Lower leg skin (tissue), 3 donors: ENCODE measurements around the gene IL6R.

Experiments used
- CTCF ChIP-seq, 3 donors: fragments of 450-650 bp; IDR thresholded peaks; one replicate each; pipeline ENCODE4 v1.5.1; 2016; ENCODE audit warnings: antibody characterized with exemption in 3 of 3, mild to moderate bottlenecking in 3 of 3, moderate library complexity in 2 of 3
- POLR2A ChIP-seq, 2 donors: fragments of 450-650 bp; IDR thresholded peaks; one replicate each; pipeline ENCODE4 v1.6.1; 2016 to 2017; ENCODE audit warnings: antibody characterized with exemption in 2 of 2, mild to moderate bottlenecking in 1 of 2, moderate library complexity in 1 of 2

GRCh38 chr1:154442006-154442740, 37.0 kb downstream of the IL6R start:
- TF ChIP-seq CTCF (IDR thresholded peaks at IDR 0.05) (no peak), POLR2A (IDR thresholded peaks at IDR 0.05) (no peak)
